GM19025 (cell line): Measurements from ENCODE around the gene CD69.

Source experiments
- ATAC-seq: cut with Tn5 transposase; IDR thresholded peaks from one replicate; pipeline ENCODE4 v1.9.1; 2021; ENCODE audit warnings: mild to moderate bottlenecking, low read depth, moderate library complexity; ENCODE audit not compliant: unreplicated experiment

The CD69 gene

DNA sequence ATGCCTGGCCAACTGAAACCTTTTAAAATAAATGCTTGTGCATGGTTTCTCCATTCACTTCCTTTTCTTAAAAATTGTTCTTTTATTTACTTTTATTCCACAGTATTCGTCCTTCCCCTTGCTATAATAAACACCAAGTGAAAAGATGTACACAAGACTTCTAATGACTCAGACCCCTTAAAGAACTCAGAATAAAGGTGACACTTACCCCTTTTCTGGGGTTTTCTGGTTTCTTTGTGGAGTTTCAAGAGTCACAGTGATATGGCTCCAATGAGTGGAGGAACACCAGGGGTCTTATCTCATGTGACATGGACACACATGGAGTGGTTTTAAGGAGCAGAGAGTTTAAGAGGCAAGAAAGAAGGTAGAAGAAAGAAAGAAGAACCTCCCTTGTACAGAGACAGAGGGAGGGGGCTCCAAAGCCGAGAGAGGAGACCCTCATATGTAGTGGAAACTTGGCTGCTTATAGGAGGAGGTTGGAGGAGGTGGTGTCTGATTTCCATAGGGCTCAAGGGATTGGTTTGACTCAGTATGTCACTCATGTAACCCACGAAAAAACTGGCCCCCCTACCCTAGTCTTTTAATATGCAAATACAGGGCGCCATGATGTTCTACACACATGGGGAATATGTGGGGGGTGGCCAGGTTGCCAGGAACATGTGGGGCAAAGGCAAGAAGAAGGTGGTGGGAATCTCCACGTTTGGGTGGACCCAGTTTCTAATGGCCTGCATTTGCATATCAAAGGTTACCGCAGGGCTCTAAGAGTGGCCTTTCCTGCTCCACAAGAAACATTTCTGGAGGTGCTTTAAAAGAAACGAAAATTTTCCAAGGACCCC lies 22.1 kb upstream of the CD69 start:
- ATAC-seq, result no peak

DNA sequence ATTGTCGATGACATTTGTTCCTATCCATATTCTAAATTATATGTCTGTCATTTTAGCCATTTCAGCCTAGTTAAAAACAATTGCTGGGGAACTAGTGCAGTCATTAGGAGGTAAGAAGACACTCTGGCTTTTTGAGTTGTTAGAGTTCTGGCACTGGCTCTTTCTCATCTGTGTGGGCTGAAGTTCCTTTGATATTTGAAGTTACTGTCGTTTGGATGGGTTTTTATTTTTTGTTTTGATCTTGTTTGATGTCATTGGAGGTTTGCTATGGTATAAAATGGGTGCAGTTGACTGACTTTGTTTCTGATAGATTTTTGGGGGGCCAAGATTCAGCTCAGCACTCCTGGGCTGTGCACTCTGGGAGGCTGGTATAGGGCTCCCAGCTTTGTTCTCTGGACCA lies 20.7 kb upstream of the CD69 start:
- no peak for ATAC-seq

DNA sequence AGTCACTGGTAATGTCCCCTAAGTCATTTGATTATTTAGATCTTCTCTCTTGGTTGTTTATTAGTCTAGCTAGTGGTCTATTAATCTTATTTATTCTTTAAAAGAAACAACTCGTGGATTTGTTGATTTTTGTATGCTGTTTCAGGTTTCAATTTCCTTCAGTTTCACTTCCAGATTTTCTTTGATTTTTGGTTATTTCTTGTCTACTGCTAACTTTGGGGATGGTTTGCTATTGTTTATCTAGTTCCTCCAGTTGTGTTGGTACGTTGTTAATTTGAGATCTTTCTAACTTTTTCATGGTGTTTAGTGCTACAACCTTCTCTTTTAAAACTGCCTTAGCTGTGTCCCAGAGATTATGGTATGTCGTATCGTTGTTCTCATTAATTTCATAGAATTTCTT lies 18.5 kb upstream of the CD69 start:
- ATAC-seq, result no peak

DNA sequence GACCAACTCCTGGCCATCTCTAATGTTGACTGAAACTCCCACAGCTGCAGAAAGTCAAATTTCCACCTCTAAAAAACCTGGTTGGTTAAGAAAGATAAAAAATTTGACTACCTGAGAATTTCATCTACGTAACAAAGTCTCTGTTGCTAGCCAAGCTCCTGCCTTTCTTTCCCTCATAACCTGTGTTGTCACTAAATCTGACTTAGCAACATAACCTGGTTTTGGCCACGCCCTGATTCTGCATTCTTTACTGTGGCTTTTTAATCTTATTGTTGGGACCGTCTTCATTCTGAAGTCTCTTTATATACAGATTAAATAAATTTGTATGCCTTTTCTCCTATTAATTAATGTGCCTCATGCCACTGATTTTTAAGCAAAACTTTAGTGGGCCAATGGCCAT lies 16.1 kb upstream of the CD69 start:
- no peak for ATAC-seq

DNA sequence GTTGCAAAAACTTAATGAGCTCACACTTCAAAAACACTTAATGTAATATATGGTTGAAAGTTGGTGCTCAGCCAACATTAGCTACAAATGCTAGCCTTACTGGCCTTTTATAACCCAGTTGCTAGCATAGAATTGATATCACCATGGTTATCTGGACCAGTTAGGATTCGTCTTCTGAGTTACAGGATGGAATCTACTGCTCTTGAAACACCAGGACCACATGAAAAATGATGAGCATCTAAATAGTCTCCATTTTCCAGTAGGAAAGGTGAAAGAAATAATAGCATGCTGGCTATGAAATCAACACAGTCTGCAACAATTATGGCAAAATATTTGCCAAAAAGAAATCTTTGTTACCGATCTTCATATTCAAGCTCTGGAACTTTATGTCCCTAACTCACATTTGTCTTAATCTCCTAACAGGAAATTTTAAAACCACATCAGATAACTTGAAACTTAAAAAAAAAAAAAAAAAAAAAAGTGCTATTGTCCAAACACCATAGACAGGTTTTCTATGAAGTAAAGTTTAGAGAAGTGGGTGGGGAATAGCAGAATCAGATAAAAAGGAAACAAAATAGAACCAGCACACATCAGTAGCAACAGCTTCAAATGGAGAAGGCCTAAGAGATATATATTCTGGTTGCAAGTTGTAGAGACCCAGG lies 12.6 kb upstream of the CD69 start:
- ATAC-seq, result no peak

DNA sequence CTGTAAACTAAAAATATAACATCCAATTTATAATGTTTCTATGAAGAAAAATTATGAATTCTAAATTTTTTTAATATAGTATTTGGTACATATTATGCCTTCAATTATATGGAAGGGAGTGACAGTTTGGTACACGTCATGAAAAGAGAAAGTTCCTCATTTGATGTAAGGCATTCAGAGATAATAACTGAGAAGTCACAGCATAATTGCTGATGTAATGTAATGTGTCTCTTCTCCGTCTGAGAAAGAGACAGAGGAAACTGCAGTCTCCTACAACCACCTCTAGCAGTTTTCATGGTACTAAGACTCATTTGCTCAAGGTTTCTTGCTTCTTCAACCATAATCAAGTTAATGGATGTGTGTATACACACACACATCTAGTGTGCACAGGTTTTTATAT lies 2.3 kb upstream of the CD69 start:
- no peak for ATAC-seq

DNA sequence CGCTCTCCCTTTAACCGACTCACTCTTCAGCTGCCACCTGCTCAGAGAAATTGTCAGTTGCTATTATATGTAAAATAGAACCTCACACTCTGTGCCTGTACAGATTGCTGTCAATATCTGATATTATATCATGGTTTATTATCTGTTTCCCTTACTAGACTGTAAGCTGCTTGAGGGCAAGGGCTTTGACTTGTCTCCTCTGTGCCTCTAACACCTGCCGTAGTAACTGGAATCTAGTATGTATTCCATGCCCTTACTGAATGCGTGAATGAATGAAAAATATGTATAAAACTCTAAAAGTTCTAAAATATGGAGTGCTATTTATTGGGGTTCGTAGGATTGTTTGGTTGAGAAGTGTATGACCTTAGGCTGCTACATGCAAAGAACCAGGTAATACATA lies 1.7 kb upstream of the CD69 start:
- no peak for ATAC-seq

DNA sequence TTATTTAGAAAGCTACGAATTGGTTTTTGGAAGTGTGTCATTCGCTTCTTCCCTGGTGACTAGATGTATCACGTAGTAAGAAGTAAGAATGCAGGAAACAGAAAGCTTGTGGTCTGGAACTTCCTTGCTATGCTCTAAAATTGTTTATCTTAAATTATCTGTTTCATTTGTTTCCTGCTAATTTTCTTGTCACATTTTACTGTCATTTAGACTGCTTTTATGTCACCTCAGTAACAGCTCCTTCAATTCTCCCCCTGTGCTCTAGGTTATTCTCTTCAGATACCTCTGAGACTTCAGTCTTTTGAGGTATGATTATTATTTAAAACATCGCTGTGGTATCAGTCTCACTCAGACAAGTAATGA lies 699 bp upstream of the CD69 start:
- ATAC-seq, result no peak

DNA sequence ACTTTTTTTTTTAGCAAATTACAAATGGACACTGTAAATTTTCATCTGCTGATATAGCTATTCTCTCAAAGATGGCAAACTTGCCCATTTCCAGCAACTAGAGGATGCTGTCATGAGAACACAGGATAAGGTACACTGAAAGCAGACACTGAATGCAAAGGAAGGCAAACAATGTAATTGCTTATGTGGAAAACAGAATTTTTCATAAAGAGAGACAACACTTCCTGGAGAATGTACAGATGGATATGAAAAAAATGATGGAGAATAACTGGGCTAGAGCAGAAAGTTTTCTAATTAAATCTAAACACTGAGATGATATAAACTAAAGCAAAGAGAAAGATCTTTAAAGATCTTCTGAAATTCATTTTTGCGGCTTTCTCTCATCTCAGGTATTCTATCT lies 581 bp downstream of the CD69 start:
- ATAC-seq, result no peak

DNA sequence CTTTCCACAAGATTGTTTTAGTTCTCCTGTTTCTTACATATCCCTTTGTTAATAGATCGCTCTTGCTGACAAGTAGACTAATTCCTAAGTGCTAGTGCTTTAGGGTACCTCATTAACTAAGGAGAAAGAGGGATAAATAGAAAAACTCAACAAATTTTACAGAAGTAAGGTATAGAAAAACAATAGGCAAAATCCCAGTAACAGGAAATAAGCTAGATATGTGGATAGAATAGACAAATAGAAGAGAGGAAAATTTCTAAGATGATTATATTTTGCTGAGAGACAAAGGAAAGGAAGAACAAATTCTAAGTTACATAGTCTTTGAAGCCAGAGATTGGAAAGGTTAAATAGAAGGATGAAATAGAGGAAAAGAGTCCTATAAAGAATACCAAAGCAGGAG lies 1.0 kb downstream of the CD69 start:
- no peak for ATAC-seq

DNA sequence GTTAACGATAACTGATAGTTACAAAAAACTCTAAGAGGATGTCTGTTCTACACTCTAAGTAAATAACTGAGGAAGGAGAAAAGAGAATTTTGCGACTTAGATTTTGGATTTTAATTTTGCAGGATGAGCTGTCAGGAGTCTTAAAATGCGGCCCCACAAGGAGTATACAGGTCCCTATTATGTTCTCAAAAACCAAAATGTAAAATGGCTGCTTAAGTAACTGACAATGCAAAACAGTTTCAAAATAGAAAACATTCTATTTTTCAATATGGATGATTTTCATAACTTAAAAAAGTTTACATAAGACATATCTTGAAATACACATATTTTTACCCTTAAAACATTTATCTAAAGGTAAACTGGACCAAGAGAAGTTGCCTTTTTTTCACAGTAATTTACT lies 2.6 kb downstream of the CD69 start:
- ATAC-seq, result no peak

DNA sequence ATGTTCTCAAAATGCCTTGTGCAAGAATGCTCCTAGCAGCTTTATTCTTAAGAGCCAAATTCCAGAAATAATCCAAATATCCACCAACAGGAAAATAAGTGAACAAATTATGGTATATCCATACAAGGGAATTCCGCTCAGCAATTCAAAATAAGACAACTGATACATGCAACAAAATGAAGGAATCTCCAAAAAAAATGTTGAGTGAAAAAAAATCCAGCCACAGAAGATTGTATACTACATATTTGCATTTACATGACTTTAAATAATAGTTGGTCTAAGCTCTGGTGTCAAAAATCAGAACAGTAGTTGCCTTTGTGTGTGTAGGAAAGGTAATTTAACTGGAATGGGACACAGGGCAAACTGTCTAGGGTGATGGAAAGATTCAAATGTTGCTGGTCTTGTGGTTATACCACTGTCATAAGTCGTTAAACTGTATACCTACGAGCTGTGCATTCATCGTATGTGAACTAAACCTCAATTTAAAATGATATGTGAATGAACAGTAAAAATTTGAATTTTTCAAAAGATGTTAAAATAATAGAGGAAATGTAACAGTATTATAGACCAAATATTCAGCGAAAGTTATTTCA lies 3.2 kb downstream of the CD69 start:
- no peak for ATAC-seq

DNA sequence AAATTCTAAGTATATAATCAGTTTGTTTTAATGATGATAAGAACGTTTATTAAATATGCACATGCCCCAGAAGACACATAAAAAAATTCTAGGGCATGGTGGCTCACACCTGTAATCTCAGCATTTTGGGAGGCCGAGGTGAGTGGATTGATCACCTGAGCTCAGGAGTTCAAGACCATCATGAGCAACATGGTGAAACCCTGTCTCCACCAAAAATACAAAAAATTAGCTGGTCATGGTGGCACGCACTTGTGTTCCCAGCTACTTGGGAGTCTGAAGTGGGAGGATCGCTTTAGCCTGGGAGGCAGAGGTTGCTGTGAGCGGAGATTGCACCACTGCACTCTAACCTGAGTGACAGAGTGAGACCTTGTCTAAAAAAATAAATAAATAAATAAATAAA lies 4.0 kb downstream of the CD69 start:
- ATAC-seq, result no peak

DNA sequence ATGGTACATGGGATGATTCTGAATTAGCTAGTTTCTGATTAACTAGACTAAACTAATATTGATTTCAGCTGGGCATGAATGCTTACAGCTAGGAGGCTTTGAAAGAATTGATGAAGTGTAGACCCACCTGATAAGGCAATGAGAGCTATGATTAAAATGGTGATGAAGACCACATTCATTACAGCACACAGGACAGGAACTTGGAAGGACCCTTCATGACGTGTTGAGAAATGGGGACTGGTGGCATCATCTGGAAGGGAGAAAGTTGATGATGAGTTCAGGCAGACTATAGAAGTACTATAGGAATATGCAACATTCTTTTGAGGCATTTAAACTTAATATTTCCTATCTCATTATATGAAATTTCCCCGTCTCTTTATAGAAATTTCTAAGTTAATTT lies 4.5 kb downstream of the CD69 start:
- ATAC-seq, result no peak

DNA sequence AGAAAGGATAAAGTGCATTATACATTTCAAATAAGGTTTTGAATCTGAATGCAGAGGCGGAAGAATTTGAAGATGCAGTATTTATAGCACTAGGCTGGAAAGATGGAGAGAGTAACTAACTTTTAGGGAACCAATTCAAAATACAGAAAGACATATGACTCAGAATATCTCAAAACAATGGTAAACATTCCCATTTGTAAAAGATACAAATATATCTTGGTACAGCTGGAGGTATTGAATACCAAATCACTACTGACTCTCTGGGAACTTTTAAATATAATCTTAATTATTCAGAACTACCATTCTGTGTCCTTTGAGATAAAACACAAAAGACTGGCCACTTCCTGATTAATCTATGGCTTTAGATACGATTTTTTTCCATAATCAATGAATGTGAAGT lies 5.1 kb downstream of the CD69 start:
- ATAC-seq, result no peak

DNA sequence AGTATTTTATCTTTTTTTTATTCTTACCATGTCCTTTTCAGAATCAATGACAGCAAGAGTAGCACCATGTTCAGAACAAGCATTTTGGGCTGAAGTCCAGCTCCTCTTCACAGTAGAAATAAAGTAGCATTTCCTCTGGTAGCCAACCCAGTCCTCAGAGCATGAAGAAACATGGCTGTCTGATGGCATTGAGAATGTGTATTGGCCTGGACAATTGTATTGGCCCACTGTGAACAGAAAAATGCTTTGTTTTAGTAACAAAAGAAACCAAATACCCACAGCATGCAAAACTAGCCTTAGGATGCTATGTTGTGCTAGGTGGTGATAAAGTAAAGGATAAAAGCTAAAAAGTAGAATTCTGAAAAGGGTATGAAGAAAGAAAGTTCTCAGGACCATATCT lies 5.7 kb downstream of the CD69 start:
- ATAC-seq, result no peak

DNA sequence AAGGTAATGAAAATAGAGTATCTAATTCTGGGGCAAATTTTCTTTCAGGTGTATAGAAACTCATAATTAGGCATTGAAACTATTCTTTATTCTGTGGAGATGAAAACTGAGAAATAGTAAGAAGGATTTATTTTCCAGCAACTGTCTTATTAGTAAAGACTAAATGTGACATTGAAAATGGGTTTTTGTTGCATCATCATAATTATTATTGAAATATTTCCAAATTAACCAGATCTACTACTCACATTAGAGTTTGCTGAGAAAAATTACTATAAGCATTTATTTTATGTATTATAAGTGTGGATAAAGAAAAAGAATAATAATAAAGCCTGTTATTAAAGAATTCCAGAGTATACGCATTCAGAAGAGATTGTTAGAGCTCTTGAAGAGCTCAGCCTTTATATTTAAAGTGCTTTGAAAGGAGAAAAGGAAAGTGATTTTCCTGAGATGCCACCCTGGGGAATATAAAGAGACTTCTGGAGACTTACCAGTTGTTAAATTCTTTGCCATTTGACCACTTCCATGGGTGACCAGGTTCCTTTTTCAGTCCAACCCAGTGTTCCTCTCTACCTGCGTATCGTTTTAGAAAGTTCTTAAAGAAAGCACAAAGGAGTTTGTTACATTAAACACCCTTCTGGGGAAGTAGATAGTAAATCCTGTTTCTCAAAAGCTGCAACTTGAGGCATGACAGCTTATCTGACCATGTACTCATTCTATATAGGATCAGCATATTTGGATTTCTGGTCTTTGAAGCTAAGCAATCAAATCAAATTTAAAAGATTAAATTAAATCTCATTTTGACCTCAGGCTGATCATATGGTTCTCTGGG lies 6.4 kb downstream of the CD69 start:
- no peak for ATAC-seq

DNA sequence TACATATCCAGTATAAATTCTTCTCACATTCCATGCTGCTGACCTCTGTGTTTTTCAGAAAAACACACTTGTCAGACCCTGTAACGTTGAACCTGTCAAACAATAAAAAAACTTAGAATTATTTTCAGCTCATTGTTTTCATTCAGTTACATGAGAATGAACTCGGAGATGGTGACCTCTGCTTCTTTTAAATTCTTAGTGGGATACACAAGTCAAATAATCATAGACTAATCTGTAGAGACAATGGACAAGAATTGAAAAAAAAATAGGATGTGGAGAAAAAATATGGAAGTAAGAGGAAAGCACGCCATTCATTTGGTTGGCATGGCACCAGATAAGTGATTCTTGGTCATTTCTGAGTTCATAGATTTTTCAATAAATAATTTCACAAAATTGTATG lies 7.2 kb downstream of the CD69 start:
- ATAC-seq, result no peak

DNA sequence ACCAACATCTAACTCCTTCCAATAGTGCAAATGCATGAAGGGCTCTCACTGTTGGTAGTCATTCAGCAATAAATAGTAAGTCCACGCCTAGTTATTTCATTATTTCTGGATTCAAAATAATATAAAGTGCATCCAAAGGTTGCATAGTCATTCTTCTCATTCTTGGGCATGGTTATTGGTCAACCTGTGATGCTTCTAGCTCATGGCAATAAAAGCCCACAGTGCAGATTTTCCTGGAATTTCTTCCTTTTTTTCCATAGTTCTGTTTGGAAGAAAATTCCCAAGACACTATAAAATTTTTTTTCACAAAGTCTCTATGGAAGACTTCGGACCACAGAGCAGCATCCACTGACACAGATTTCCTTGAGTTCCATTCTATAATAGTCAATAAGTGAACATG lies 7.6 kb downstream of the CD69 start:
- ATAC-seq, result no peak

DNA sequence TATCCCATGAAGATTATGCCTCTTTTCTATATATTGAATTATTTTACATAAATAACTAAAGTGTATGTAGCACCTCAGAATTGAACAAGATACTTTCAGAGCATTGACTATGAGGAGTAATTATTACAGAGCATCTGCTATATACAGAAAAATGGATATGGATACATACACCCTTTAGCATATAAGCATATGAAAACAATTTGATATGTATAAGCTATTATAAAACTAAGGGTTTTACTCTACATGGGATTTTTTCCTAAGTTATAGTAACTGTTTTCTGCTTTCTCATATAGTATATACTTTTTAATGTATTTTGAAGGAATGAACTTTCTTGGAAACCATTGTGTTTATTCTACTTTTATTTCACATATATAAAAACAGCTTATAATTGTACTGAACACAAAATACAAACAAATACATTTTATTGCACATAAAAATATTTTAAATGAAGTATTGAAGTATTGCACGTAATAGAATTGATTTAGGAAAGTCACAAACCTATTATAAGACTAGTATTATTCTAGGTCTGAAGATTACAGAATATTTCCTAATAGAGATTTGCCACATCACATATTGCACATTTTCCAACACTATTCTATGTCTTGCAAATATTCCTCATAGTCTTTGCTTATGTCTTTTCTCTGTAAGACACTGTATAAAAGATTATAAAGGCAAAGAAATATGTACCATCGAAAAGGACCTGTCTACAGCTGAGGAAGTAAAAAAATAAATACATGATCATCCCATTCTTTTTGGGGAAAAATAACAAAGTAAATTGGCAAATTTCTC lies 8.4 kb downstream of the CD69 start:
- no peak for ATAC-seq
